H1 (cell line): ENCODE data around the gene TMA7B. TPM values are rescaled to one million over a fixed set of nuclear protein-coding genes. Genes with fewer than 3 reads are reported as not detected.

Source experiments
- CBX8 ChIP-seq: fragments of 300-800, 300-1000 bp; sonication (generic); IDR thresholded peaks from 2 replicates; pipeline ENCODE4 v1.7.1; 2016; ENCODE audit warnings: low read depth, low read length, borderline replicate concordance
- GABPA ChIP-seq: IDR thresholded peaks from 2 replicates; pipeline ENCODE4 v1.6.1; 2011; ENCODE audit warnings: mild to moderate bottlenecking, low read length, moderate library complexity, borderline replicate concordance; ENCODE audit not compliant: insufficient read depth
- POU5F1 ChIP-seq: IDR thresholded peaks from 2 replicates; pipeline ENCODE4 v1.6.1; 2011; ENCODE audit warnings: low read depth, mild to moderate bottlenecking, low read length, moderate library complexity
- SIN3A ChIP-seq, 2 experiments: IDR thresholded peaks in 1 of 2; conservative IDR thresholded peaks in 1 of 2; 2 replicates each; pipeline ENCODE4 v1.6.1; 2011 to 2012; ENCODE audit warnings: low read length in 2 of 2, improper control_type of control experiment in 1 of 2, low read depth in 1 of 2, mild to moderate bottlenecking in 1 of 2
- SRF ChIP-seq: IDR thresholded peaks from 2 replicates; pipeline ENCODE4 v1.6.1; 2011; ENCODE audit warnings: mild to moderate bottlenecking, low read depth, low read length, moderate library complexity
- TAF1 ChIP-seq: IDR thresholded peaks from 2 replicates; pipeline ENCODE4 v1.6.1; 2011; ENCODE audit warnings: mild to moderate bottlenecking, low read depth, low read length
- polyA plus RNA-seq, 7 experiments: library from polyadenylated mRNA; depleted of rRNA in 3 of 7; stranded (reverse) in 5 of 7; unstranded in 2 of 7; fragments of >200 nt in 5 of 7; fragments of 200-250 nt in 2 of 7; gene quantifications; 1 replicate in 5 of 7; 2 replicates in 1 of 7; 4 replicates in 1 of 7; pipeline versions ENCODE4 v1.2.1 to v1.2.3, GENCODE V29; 2011 to 2013; ENCODE audit warnings: missing spikeins in 2 of 7, mixed read lengths in 2 of 7
- total RNA-seq: library from RNA; stranded (reverse); fragmentation: NEBNext Ultra II Directional; extraction: Animal tissue kit (Norgen Biotek cat#: 25700); gene quantifications from 2 replicates; pipeline ENCODE4 v1.2.1, GENCODE V29; 2021

TMA7B gene
- total and polyA plus RNA-seq, 2 of the 8 experiments (the other 6 are each of a cell fraction or from before 2014, with no cell fraction given), result not detected

GRCh38 chr22:39962071-39962470 is 1.9 kb downstream of the TMA7B start (continued):
- TF ChIP-seq TAF1 (no peak), CBX8 (no peak), SRF (no peak), SIN3A (conservative IDR thresholded peaks at IDR 0.05 in 1 of 2, IDR thresholded peaks at IDR 0.05 in 1 of 2; ENCODE audit: low read depth in 1 of 2, low read length in 2 of 2) (no peak), POU5F1 (no peak), GABPA (no peak)
